Muscle layer of colon (tissue), 2 donors: ENCODE results near the gene OLFM2.
"Not testable (repeated sequence)": the region's sequence is repeated elsewhere in the genome, so short reads cannot be mapped to it uniquely, and the experiment has no call there.

ENCODE experiments used
- H3K27ac ChIP-seq: one replicate; pipeline ENCODE4 v1.7.0; 2013; ENCODE audit warnings: low read depth, mild to moderate bottlenecking, low read length, moderate library complexity
- H3K27me3 ChIP-seq, 2 donors: one replicate each; pipeline ENCODE4 v1.7.0; 2013; ENCODE audit warnings: low read length in 2 of 2, mild to moderate bottlenecking in 2 of 2; ENCODE audit not compliant: insufficient read depth in 2 of 2, control insufficient read depth in 1 of 2
- H3K36me3 ChIP-seq: one replicate; pipeline ENCODE4 v1.7.0; 2013; ENCODE audit warnings: mild to moderate bottlenecking, low read length; ENCODE audit not compliant: insufficient read depth
- H3K4me1 ChIP-seq: one replicate; pipeline ENCODE4 v1.7.0; 2013; ENCODE audit warnings: mild to moderate bottlenecking, low read length; ENCODE audit not compliant: insufficient read depth
- H3K4me3 ChIP-seq, 2 donors: one replicate each; pipeline ENCODE4 v1.7.0; 2013; ENCODE audit warnings: low read length in 2 of 2, low read depth in 1 of 2, mild to moderate bottlenecking in 1 of 2, moderate library complexity in 1 of 2
- H3K9ac ChIP-seq: one replicate; pipeline ENCODE4 v1.7.0; 2013; ENCODE audit warnings: low read length
- H3K9me3 ChIP-seq: one replicate; pipeline ENCODE4 v1.7.0; 2013; ENCODE audit warnings: mild to moderate bottlenecking, low read length
- donor health status: abdominal sarcoma.
- donor health status: Adenocarcinoma of cecum.

OLFM2 gene

GRCh38 chr19:9839415-9839814, 96.9 kb downstream of the OLFM2 start:
- Histone ChIP-seq H3K4me3 (no peak overlapping the region), H3K9me3 (no peaks in the 10 kb centered on the region), H3K27me3 (no peaks in the 10 kb centered on the region), H3K9ac (no peak overlapping the region), H3K36me3 (peaks cover 55% of the 10 kb centered on the region), H3K4me1 (peaks cover 20% of the 10 kb centered on the region), H3K27ac (no peak overlapping the region)

GRCh38 chr19:9838324-9838723, 98.0 kb downstream of the OLFM2 start:
- Histone ChIP-seq H3K4me1 (peaks cover 23% of the 10 kb centered on the region), H3K27ac (no peak overlapping the region), H3K27me3 (no peaks in the 10 kb centered on the region), H3K9ac (no peak overlapping the region), H3K36me3 (peaks cover 44% of the 10 kb centered on the region), H3K9me3 (no peaks in the 10 kb centered on the region), H3K4me3 (no peak overlapping the region)

GRCh38 chr19:9836021-9836420, 100.3 kb downstream of the OLFM2 start:
- no peaks in the 10 kb centered on the region for H3K27me3 ChIP-seq
- H3K4me1 ChIP-seq, result peaks cover 23% of the 10 kb centered on the region
- no peaks in the 10 kb centered on the region for H3K9me3 ChIP-seq
- peaks cover 22% of the 10 kb centered on the region for H3K36me3 ChIP-seq
- peak overlapping the region; percentile 73 to 85 for H3K4me3 ChIP-seq
- H3K9ac ChIP-seq, result peak overlapping the region; percentile 44
- peak overlapping the region; percentile 76 for H3K27ac ChIP-seq

GRCh38 chr19:9835507-9835949, 100.8 kb downstream of the OLFM2 start:
- Histone ChIP-seq H3K4me1 (peaks cover 23% of the 10 kb centered on the region), H3K4me3 (peak overlapping the region; percentile 73 to 85), H3K9me3 (no peaks in the 10 kb centered on the region), H3K36me3 (peaks cover 17% of the 10 kb centered on the region), H3K9ac (peak overlapping the region; percentile 44), H3K27ac (peak overlapping the region; percentile 76), H3K27me3 (no peaks in the 10 kb centered on the region)

- peaks cover 23% of the 10 kb centered on the region for H3K4me1 ChIP-seq
- H3K9ac ChIP-seq, result peak within 1 kb of the TSS; percentile 44
- no peaks in the 10 kb centered on the region for H3K9me3 ChIP-seq
- no peaks in the 10 kb centered on the region for H3K27me3 ChIP-seq
- H3K4me3 ChIP-seq, result peak within 1 kb of the TSS; percentile 73 to 85
- peaks cover 18% of the 10 kb centered on the region for H3K36me3 ChIP-seq
- H3K27ac ChIP-seq, result peak within 1 kb of the TSS; percentile 76
Observed at GRCh38 chr19:9834726-9835506, 101.4 kb downstream of the OLFM2 start, which contains the start of gene PIN1. TSS of gene PIN1 (plus strand) at chr19:9835318. CDS start at chr19:9835345, 27 bp downstream.

- peaks cover 16% of the 10 kb centered on the region for H3K36me3 ChIP-seq
- H3K4me3 ChIP-seq, result peak overlapping the region; percentile 64 to 66
- H3K27ac ChIP-seq, result peak overlapping the region; percentile 54
- H3K9ac ChIP-seq, result no peak overlapping the region
- H3K27me3 ChIP-seq, result no peaks in the 10 kb centered on the region
- H3K9me3 ChIP-seq, result no peaks in the 10 kb centered on the region
- H3K4me1 ChIP-seq, result peaks cover 23% of the 10 kb centered on the region
Observed at GRCh38 chr19:9834307-9834725, 102.0 kb downstream of the OLFM2 start.

- H3K4me1 ChIP-seq, result peaks cover 13% of the 10 kb centered on the region
- H3K36me3 ChIP-seq, result peaks cover 8% of the 10 kb centered on the region
- H3K27me3 ChIP-seq, result no peaks in the 10 kb centered on the region
- peak overlapping the region; percentile 94 for H3K9ac ChIP-seq
- no peaks in the 10 kb centered on the region for H3K9me3 ChIP-seq
- H3K4me3 ChIP-seq, result peak overlapping the region; percentile 70 to 99
- peak overlapping the region; percentile 74 for H3K27ac ChIP-seq
Observed at GRCh38 chr19:9828551-9829063, 107.7 kb downstream of the OLFM2 start.

GRCh38 chr19:9827289-9828238, 108.8 kb downstream of the OLFM2 start, which contains the start of gene UBL5:
TSS of gene UBL5 (plus strand) at chr19:9827918. CDS start at chr19:9828338, 420 bp downstream.
- Histone ChIP-seq H3K4me1 (peaks cover 13% of the 10 kb centered on the region), H3K27ac (peak within 1 kb of the TSS; percentile 74), H3K9me3 (no peaks in the 10 kb centered on the region), H3K9ac (peak within 1 kb of the TSS; percentile 94), H3K27me3 (no peaks in the 10 kb centered on the region), H3K4me3 (peak within 1 kb of the TSS; percentile 70 to 99), H3K36me3 (peaks cover 8% of the 10 kb centered on the region)

GRCh38 chr19:9823816-9824215, 112.5 kb downstream of the OLFM2 start:
- Histone ChIP-seq H3K27me3 (no peaks in the 10 kb centered on the region), H3K27ac (no peak overlapping the region), H3K9me3 (no peaks in the 10 kb centered on the region), H3K9ac (no peak overlapping the region), H3K36me3 (no peaks in the 10 kb centered on the region), H3K4me1 (peaks cover 15% of the 10 kb centered on the region), H3K4me3 (no peak overlapping the region)

GRCh38 chr19:9820034-9820433, 116.3 kb downstream of the OLFM2 start:
- H3K4me3 ChIP-seq, H3K27me3 ChIP-seq, H3K27ac ChIP-seq, H3K9me3 ChIP-seq, H3K9ac ChIP-seq, H3K36me3 ChIP-seq: not testable (repeated sequence)
- H3K4me1 ChIP-seq, result peaks cover 12% of the 10 kb centered on the region

- H3K9ac ChIP-seq, result no peak overlapping the region
- peaks cover 12% of the 10 kb centered on the region for H3K4me1 ChIP-seq
- H3K4me3 ChIP-seq, result peak overlapping the region in 1 of 2 donors; percentile 20
- no peaks in the 10 kb centered on the region for H3K36me3 ChIP-seq
- no peaks in the 10 kb centered on the region for H3K27me3 ChIP-seq
- no peaks in the 10 kb centered on the region for H3K9me3 ChIP-seq
- H3K27ac ChIP-seq, result no peak overlapping the region
Observed at GRCh38 chr19:9819596-9819909, 116.8 kb downstream of the OLFM2 start.
